Osteocyte (in vitro differentiated cells): ENCODE data around the gene ANKS1A. TPM values are rescaled to one million over a fixed set of nuclear protein-coding genes. Genes with fewer than 3 reads are reported as not detected.

Experiments used
- DNase-seq: peaks from one replicate; pipeline ENCODE4 v3.0.0; 2021; ENCODE audit warnings: mixed read lengths; ENCODE audit not compliant: unreplicated experiment; ENCODE audit errors: extremely low spot score
- H3K27ac Mint-ChIP-seq: one replicate; pipeline ENCODE4 v1.8.0; 2021; ENCODE audit warnings: mild to moderate bottlenecking, mixed read lengths; ENCODE audit not compliant: unreplicated experiment
- H3K27me3 Mint-ChIP-seq: one replicate; pipeline ENCODE4 v1.8.0; 2021; ENCODE audit warnings: mixed read lengths; ENCODE audit not compliant: unreplicated experiment
- H3K36me3 Mint-ChIP-seq: one replicate; pipeline ENCODE4 v1.8.0; 2021; ENCODE audit warnings: mixed read lengths; ENCODE audit not compliant: unreplicated experiment
- H3K4me1 Mint-ChIP-seq: one replicate; pipeline ENCODE4 v1.8.0; 2021; ENCODE audit warnings: mixed read lengths; ENCODE audit not compliant: unreplicated experiment
- H3K4me3 Mint-ChIP-seq: one replicate; pipeline ENCODE4 v1.8.0; 2021; ENCODE audit warnings: mild to moderate bottlenecking, moderate library complexity, mixed read lengths; ENCODE audit not compliant: unreplicated experiment
- H3K9me3 Mint-ChIP-seq: one replicate; pipeline ENCODE4 v1.8.0; 2021; ENCODE audit warnings: mixed read lengths; ENCODE audit not compliant: unreplicated experiment
- total RNA-seq: library from RNA; stranded (reverse); gene quantifications from 2 replicates; pipeline ENCODE4 v1.2.1, GENCODE V29; 2021
- TF ChIP-seq, protein P1 (sequence below): fragments of 200-600 bp; sonication (generic); IDR thresholded peaks from 2 replicates; pipeline ENCODE4 v1.5.0; 2021; ENCODE audit warnings: antibody characterized with exemption, mild to moderate bottlenecking, moderate library complexity

The ANKS1A gene
- total RNA-seq, 1 donor from 2014 or later, result 15.5 TPM

DNA sequence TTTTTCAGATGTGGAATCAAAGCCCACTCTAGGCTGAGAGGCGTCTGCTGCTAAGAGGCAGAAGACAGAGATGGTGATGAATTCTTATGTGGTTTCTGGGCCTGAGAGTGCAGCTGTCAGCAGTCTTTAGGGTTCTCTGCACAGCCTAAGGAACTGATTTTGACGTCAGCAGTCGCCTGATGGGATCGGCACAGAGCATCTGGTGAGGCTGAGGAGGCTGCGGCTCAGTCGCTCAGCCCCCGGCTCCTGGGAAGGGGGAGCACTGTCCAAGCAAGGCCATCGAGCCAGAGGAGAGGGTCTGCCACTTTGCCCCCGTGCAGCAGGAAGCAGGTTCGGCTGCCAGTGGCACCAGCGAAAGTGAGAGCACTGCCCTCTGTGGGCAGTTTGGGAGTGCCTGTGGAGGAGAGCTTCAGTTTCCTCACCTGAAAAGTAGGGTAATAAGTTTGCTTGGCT lies 159.6 kb downstream of the ANKS1A start:
- DNase-seq, result no peak

DNA sequence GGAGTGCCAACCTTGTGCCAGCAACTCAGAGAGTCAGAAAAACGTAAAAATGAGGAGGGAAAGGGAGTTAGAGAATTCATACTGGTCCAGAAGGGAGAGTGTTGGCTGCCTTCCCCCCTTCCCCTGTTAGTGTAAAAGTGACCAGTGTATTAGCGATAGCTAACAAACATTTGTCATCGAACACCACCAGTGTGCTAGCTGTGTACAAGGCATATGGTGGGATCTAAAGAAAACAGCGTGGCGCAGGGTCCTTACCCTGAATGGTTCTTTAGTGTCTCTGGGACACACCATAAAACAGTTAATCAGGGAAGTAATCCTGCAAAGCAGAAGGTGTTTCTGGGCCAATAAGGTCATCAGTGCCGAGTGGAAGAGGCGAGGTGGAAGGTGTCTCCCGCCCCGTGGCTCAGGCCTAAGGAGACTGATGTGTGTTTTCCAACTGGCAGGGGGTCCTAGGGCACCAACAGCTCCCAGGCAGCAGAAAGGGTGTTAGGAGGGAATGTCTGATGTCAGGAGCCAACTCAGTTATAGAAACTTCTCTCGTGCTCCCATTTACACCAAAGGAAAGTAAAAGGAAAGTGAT lies 160.2 kb downstream of the ANKS1A start:
- H3K27ac Mint-ChIP-seq, result no peak overlapping the region
- H3K4me3 Mint-ChIP-seq, result no peak overlapping the region
- H3K27me3 Mint-ChIP-seq, result no peaks in the 10 kb centered on the region
- H3K4me1 Mint-ChIP-seq, result peaks cover 12% of the 10 kb centered on the region
- no peaks in the 10 kb centered on the region for H3K9me3 Mint-ChIP-seq
- TF ChIP-seq, protein P1, sequence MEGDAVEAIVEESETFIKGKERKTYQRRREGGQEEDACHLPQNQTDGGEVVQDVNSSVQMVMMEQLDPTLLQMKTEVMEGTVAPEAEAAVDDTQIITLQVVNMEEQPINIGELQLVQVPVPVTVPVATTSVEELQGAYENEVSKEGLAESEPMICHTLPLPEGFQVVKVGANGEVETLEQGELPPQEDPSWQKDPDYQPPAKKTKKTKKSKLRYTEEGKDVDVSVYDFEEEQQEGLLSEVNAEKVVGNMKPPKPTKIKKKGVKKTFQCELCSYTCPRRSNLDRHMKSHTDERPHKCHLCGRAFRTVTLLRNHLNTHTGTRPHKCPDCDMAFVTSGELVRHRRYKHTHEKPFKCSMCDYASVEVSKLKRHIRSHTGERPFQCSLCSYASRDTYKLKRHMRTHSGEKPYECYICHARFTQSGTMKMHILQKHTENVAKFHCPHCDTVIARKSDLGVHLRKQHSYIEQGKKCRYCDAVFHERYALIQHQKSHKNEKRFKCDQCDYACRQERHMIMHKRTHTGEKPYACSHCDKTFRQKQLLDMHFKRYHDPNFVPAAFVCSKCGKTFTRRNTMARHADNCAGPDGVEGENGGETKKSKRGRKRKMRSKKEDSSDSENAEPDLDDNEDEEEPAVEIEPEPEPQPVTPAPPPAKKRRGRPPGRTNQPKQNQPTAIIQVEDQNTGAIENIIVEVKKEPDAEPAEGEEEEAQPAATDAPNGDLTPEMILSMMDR, result no peak
- no peak for DNase-seq
- H3K36me3 Mint-ChIP-seq, result no peaks in the 10 kb centered on the region

More for the DNA sequence above, 159.6 kb downstream of the ANKS1A start:
- Mint-ChIP-seq H3K27me3 (no peaks in the 10 kb centered on the region), H3K9me3 (no peaks in the 10 kb centered on the region), H3K4me1 (peaks cover 11% of the 10 kb centered on the region), H3K36me3 (no peaks in the 10 kb centered on the region), H3K27ac (no peak overlapping the region), H3K4me3 (no peak overlapping the region)
- TF ChIP-seq, protein P1, result peak; percentile 13

DNA sequence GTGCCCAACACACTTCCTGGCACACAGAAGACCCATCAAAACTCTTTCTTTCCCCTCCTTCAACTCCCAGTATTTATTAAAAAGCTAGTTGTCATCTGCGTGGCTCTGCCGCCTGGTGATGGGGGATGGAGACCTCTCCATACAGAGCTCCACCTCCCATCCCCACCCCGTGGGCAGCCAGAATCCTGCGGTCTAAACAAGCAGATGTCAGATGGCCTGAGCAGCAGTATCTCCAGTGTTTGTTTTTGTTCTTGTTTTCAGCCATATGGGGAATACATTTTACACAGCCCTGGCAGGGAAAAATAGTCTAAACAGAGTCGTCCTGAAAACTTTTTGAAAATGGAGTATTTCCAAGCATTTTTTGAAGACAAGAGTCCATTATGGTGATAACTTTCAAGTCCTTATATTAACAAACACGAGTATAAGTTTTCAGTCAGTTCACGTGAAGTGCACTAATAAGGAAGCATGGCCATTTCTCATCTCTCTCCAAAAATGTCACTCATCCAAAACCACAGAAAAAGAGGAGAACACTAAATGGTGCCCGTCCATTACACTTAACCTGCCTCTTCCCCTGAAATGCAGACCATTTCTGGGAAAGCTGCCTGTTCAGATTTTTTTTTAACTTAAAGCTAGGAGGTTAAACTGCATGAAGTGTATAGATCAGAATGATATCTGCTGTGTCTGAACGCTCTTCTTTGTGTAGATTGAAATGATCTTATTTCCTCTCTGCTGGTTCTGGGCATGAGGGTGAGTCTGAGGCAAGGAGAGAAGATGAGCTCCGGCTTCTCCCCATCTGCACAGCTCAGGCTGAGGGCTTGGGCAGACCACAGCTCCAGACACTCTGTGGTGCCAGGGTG lies 161.1 kb downstream of the ANKS1A start:
- Mint-ChIP-seq H3K27ac (no peak overlapping the region), H3K27me3 (no peaks in the 10 kb centered on the region), H3K4me3 (no peak overlapping the region), H3K4me1 (peaks cover 14% of the 10 kb centered on the region), H3K36me3 (no peaks in the 10 kb centered on the region), H3K9me3 (no peaks in the 10 kb centered on the region)
- no peak for DNase-seq
- TF ChIP-seq, protein P1, result no peak

DNA sequence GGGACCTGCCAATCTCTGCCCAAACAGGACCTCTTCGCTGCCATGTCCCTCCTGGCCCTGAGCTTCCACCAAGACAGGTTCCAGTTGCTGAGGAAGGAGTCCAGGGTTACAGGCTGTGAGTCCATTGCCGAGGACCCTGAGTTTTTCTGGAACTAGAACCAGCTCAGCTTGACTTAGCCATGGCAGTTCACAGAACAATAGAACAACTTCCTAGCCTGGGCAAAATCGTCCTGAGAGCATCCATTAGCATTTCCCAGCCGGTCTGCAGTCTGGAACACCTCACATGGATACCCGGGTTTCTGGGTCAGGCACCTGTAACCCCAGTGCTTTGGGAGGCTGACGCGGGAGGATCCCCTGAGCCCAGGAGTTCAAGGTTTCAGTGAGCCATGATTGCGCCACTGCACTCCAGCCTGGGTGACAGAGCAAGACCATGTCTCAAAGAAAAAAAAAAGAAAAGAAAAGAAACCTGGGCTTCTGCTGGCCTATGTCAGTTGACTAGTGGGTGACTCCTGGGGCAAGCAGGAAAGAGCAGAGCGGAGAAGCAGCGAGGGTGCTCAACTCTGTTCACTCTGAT lies 161.8 kb downstream of the ANKS1A start:
- Mint-ChIP-seq H3K4me1 (peaks cover 14% of the 10 kb centered on the region), H3K4me3 (no peak overlapping the region), H3K27me3 (no peaks in the 10 kb centered on the region), H3K36me3 (no peaks in the 10 kb centered on the region), H3K9me3 (no peaks in the 10 kb centered on the region), H3K27ac (peak overlapping the region; percentile 50)
- no peak for DNase-seq
- TF ChIP-seq, protein P1, result no peak

DNA sequence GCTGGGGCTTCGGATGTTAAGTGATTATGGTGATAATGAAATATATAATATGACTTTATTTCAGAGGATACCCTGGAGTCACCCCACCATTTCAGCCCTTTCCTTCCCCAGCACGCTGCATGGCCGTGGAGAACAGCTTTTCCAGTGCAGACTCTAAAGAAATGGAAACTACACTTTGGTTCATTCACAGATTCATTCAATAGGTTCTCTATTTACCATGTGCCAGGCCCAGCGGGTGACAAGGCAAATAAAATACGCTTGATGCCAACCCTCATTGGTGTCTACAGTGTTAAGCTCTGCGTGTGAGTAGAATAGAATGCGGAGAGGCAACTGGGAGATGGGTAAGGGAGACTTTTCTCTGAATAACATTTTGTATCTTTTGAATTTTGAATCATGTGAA lies 162.3 kb downstream of the ANKS1A start:
- peaks cover 14% of the 10 kb centered on the region for H3K4me1 Mint-ChIP-seq
- H3K27me3 Mint-ChIP-seq, result no peaks in the 10 kb centered on the region
- TF ChIP-seq, protein P1, result no peak
- peak overlapping the region; percentile 50 for H3K27ac Mint-ChIP-seq
- no peak for DNase-seq
- H3K9me3 Mint-ChIP-seq, result no peaks in the 10 kb centered on the region
- H3K4me3 Mint-ChIP-seq, result no peak overlapping the region
- H3K36me3 Mint-ChIP-seq, result no peaks in the 10 kb centered on the region
